Measurements from ENCODE around the gene SH3D21. TPM values are rescaled to one million over a fixed set of nuclear protein-coding genes. Genes with fewer than 3 reads are reported as not detected.

SH3D21 gene
- 0.46 and 0.89 TPM in 2 replicates for polyA plus RNA-seq (2014; cell fraction: cytosol; rRNA removed)
- 8.7 and 13.3 TPM in 2 replicates for polyA plus RNA-seq (2014; cell fraction: nucleus; rRNA removed)

DNA sequence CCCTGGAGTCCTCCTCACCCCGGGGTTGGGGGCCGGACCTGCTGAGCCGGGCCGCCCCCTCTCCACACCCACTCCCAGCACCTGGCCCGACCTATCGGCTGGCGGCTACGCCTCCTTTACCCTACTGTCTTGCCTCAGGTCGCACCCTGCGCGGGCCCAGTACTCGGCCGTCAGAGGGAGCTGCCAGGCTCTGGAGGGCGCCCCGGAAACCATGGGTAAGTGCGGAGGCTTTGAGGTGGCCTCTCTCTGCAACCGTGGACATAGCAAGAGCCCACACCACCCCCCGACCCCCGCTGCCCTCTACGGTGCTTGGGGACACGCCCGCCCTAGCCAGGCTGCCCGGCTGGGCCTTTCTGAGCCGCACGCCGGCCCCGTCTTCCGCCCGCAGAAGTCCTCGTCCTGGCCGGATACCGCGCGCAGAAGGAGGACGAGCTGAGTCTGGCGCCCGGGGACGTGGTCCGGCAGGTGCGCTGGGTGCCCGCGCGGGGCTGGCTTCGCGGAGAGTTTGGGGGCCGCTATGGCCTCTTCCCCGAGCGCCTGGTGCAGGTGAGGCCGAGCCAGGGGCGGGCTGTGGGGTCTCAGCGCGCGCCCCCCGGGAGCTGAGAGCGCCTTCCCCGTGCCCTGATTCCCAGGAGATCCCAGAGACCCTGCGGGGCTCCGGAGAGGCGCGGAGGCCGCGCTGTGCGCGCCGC, at the start of gene SH3D21:
Gene SH3D21, plus strand, starts transcription at position 159 of the 692 bp plus-strand sequence. Its CDS starts 53 bp downstream, at position 212.
- peak; percentile 31 for DNase-seq (ENCODE audit: low spot score)

DNA sequence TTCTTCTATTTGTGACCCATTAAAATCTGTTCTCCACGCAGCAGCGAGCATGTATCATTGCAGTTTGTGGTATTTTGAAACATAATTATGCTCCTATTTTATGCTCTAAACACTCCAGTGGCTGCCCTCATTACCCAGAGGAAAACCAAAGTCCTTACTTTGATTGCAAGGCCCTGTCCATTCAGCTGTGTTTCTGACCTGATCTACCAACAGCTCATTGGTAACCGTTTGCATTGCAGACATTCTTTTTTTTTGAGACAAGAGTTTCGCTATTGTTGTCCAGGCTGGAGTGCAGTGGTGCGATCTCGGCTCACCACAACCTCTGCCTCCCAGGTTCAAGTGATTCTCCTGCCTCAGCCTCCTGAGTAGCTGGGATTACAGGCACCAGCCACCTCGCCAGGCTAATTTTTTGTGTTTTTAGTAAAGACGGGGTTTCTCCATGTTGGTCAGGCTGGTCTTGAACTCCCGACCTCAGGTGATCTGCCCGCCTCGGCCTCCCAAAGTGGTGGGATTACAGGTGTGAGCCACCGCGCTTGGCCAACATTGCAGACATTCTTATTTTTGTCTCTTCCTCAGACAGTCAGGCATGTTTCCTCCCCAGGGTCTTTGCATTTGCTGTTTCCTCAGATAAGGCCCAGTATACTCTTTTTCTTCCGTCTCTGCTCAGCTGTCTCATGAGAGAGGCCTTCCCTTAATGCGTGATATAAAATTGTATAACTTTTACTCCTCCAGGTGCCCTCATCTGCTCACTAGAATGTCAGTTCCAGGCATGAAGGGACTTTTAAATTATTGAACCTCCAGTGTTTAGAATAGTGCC, 49.4 kb upstream of the SH3D21 start:
- DNase-seq (ENCODE audit: low spot score): no peak

DNA sequence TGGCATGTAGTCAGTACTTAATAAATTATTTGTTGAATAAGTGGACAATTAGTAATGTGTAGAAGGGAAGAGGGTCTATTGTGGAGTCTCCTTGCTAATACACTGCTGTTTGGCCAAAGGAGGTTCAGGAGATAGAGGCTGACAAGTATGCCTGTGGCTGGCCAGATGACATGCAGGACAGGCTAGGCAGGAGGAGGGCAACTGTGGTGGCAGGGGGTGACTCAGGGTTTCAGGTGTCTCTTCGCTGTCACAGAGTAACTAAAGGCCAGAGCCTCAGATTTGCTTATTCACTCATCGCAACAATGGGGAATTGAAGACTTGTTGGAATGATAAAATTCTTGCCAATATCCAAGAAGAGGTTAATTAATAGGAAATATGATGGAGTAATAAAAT, 48.8 kb upstream of the SH3D21 start:
- no peak for DNase-seq (ENCODE audit: low spot score)

DNA sequence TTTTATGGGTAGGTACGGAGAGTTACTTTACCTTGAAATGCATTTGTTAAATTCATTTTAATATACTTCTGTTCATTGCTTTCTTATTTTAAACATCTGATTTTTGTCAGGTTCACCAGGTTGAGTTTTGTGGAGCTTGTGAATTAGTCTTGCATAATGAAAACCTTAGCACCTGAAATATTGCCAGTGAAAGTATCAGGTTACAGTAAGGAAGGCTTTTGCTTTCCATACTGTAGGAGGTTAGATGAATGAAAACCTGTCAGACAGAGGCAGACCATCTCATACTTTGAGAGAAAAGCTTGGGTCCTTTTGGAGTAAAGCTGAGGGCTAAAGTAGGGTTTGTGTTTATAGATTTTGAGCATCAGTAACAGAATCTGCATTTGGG, 47.2 kb upstream of the SH3D21 start:
- no peak for DNase-seq (ENCODE audit: low spot score)

DNA sequence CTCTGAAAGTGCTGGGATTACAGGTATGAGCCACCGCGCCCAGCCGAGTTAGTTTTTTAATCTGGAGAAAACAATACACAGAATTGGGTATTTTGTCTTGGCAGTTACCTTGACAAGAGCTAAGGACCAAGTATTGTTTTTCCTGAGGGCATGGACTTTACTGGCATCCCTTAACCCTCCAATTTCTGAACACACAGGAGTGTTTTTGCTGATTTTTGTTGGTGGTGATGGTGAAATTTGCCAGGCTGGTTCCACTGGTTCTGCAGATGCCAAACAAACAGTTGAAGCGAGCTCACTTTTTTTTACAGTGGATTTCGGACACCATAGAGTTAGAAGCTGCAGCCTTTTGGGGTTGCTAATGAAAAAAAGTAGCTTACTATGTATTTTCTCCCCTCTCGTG, 37.2 kb upstream of the SH3D21 start:
- no peak for DNase-seq (ENCODE audit: low spot score)

DNA sequence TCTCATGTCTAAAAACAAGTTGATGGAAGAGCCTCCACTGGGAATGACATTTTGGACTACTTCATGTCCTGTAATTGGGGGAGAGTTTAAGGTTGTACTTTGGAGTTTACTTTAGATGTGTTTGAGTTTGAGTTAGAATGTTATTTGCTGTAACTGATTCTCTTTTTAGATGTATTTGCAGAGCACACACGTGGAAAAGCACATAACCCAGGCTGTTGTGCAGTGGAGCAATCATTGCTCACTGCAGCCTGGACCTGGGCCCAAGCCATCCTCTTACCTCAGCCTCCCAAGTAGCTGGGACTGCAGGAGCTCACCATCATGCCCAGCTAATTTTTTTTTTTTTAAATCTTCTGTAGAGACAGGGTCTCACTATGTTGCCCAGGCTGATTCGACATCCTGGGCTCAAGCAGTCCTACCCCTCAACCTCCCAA, 36.7 kb upstream of the SH3D21 start:
- no peak for DNase-seq (ENCODE audit: low spot score)

DNA sequence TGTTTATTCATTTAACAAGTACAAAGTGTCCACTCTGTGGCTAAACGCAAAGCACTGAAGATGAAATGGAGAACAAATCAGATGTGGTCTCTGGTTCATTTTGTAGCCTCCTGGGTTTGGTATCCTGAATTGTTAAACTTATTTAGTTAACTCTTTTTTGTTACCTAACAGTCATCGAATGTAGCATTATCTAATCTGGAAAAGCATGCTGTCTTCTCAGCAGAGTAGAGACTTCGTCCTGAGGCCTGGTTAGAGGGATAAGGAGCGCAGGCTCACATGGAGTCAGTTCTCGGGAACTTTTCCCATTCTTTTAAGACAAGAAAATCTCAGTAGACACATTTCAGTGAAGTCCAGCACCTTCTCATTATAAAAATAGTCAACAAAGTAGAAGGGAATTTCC, 33.1 kb upstream of the SH3D21 start:
- no peak for DNase-seq (ENCODE audit: low spot score)

DNA sequence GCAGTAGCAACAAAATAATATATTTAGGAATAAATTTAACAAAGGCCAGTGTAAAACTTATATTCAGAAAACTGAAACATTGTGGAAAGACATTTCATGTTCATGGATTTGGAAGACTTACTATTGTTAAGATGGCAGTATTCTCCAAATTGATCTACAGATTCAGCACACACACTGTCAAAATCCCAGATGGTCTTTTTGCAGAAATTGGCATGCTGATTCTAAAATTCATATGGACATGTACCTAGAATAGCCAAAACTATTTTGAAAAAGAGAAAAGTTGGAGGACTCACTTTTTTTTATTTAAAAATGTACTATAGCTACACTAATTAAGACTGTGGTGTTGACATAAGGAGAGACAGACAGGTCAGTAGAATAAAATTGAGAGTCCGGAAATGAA, 32.0 kb upstream of the SH3D21 start:
- DNase-seq (ENCODE audit: low spot score): no peak

DNA sequence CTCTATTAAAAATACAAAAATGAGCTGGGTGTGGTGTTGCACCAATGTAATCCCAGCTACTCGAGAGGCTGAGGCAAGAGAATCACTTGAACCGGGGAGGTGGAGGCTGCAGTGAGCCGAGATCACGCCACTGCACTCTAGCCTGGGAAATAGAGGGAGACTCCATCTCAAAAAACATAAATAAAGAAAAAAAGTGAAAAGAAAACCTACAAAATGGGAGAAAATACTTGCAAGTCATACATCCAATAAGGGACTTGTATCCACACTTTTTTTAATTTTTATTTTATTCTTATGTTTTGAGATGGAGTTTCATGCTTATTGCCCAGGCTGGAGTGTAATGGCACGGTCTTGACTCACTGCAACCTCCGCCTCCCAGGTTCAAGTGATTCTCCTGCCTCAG, 29.5 kb upstream of the SH3D21 start:
- no peak for DNase-seq (ENCODE audit: low spot score)

DNA sequence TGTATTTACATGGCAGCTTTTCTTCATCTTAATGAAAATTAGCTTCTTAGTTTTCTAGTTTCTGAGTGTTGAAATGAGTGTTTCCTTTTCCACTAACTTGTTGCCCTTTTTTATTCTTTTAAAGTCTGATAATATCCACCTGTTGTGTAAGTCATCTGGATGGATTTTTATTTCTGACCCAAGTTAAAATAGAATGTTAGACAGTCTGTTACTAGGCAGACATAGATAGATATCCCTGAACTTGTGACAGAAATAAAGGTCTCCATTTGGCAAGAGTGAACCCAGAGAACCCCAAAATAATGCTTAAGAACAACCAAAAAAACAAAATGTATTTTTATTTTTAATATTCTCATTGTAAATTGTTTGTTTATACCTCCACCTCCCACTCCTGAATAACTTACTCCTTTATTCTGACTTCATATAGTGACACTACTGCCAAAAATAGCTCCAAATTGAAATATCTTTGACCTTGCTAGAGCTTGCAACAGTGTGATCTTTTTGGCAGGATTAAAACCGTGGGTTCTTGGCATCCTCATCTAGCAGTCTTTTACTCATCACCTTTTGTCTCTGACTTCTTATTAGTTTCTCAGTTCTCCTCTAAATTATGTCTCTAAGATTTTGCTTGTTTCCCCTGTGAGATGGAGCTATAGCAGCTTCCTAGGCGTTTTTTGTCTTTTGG, 26.9 kb upstream of the SH3D21 start:
- DNase-seq (ENCODE audit: low spot score): no peak

DNA sequence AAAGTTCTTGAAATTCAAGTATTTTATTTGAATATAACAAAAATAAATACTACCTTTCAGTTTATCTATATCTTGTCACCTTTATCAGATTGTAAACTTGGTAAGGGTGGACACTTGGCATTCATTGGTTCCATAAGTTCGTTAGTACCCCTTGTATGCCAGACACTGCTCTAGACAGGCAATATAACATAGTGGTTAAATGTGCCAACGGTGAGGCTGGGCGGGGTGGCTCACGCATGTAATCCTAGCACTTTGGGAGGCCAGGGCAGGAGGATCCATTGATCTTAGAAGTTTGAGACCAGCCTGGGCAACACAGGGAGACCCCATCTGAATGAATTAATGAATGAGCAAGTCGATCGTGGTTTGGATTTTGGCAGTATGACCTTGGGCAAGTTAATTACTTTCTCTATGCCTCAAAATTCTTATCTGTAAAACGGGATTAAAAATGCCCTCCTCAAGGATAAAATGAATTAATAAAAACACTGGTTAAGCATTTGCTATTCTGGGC, 26.3 kb upstream of the SH3D21 start:
- no peak for DNase-seq (ENCODE audit: low spot score)

DNA sequence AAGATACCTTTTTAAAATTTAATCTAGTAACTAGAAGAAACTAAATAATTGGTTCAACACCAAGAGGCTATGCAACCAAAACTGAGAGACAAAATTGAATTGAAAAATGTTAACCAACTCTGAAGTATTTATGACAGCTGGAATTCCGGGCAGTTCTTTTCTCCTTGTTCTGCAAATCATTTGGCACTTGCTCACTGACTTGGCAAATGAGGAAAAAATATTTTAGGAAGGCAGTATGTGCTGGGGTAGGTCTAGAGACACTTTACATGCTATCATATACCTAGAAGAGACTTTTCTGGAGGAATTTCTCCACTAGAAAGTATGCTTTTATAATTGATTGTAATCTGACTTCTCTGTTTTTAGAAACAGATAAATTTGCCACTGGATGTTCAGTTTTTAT, 22.1 kb upstream of the SH3D21 start:
- no peak for DNase-seq (ENCODE audit: low spot score)

DNA sequence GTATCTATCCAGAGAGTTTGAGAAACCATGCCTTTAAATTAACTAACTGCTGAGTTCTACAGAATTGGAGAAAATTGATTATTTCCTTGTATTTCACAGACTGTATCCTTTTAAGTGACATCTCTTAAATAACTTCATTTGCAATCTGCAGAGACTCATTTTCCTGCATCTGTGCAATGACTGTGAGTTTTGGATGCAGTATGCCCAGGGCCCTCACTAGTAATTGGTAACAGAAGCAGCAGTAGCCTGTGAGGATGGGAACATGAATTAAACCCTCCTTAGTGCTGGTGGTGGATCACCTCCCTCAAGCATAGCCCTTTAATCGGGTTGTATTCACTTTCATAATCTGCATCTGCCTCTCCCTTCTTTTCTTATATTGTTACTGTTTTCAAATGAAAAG, 21.7 kb upstream of the SH3D21 start:
- no peak for DNase-seq (ENCODE audit: low spot score)

DNA sequence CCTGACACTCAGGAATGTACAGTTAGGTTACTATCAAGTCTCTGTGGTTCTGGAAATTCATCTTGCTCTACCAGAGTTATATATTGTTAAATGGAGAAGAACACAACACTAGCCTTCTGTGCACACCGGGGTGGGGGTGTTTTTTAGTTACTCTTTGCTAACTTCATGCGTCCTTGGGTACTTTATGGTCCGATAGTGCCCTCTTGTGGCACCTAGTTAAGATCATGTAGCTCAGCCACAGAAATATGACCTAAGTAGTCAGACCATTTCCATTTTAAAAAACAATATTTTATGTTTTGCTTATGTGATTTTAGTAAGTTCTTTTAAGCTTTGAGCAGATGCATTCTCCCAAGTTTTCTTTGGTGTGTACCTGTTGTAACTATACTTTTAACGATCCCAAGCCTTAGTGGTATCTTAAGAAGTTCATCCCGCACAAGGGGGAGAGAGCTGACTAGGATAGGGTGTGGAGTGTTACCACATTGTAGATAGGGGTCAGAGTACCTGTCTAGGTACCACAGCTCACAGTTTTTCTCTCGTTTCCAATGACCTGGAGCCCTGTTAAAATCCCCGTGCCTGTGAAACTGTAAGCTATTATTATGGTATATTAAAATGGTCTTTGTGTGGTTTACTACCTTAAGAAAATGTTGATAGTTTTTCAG, 20.6 kb upstream of the SH3D21 start:
- DNase-seq (ENCODE audit: low spot score): peak; percentile 60

DNA sequence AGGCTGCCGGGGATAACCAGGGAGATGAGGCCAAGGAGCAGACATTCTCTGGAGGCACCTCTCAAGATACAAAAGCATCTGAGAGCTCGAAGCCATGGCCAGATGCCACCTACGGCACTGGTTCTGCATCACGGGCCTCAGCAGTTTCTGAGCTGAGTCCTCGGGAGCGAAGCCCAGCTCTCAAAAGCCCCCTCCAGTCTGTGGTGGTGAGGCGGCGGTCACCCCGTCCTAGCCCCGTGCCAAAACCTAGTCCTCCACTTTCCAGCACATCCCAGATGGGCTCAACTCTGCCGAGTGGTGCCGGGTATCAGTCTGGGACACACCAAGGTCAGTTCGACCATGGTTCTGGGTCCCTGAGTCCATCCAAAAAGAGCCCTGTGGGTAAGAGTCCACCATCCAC, 19.4 kb upstream of the SH3D21 start:
- DNase-seq (ENCODE audit: low spot score): no peak

DNA sequence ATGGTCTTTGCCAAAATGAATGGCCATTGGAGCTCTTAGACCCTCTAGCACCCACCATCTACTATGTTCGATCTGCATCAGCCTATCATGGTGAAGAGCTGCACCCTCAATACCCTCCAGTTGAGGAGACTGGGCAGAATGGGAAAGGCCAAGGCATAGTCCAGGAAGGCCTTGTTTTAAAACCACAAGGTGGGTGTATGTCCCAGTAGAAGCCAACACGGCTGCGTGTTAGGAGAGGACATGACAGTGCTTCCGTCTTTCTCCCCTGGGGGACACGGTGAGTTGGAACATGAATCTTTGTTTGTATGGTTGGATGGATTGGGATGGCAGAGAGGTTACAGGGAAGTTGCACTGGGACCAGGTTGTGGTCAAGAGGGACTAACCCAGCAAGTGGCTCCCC, 18.6 kb upstream of the SH3D21 start:
- no peak for DNase-seq (ENCODE audit: low spot score)

DNA sequence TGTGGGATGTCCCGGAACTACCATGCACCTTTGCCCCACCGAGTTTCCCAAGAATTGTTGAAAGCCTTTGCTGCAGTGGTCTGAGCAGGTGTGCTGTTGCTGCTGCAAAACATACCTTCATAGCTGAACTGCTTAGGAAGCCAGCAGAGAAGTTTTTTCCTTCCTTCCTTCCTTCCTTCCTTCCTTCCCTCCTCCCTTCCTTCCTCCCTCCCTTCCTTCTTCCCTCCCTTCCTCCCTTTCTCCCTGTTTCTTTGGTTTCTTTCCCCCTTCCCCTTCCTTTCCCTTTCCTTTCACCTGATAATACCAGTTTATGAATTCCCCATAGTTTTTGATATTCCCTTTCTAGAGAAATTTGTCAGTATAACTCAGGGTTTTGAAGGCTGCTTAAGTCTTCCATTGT, 10.8 kb upstream of the SH3D21 start:
- no peak for DNase-seq (ENCODE audit: low spot score)

DNA sequence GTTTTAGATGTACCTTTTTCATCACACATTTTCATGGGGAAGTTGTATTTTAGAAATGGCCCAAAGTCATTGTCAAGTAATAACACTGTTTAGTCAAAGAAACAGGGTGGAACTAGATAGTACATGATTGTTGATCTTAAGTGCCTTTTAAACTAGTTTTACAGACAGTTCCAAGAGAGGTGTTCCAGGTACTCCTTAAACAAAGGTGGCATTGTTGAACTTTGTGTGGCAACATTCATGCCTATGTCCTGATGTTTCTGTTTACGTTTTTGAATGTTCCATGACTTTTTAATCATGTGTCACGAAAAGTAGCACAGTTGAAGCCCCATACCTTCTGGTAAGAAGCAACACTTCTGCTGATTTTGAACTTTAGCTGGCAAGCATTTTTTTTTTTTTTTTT, 9.1 kb upstream of the SH3D21 start:
- no peak for DNase-seq (ENCODE audit: low spot score)

DNA sequence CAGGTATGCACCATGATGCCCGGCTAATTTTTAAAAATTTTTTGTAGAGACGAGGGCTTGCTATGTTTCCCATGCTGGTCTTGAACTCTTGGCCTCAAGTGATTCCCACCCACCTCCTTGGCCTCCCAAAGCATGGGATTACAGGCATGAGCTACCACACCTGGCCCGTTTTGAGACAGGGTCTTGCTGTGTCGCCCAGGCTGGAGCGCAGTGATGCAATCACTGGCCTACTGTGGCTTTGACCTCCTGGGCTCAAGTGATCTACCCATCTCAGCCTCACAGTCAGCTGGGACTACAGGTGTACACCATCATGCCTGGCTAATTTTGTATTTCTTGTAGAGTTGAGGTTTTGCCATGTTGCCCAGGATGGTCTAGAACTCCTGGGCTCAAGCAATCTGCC, 7.5 kb upstream of the SH3D21 start:
- no peak for DNase-seq (ENCODE audit: low spot score)

DNA sequence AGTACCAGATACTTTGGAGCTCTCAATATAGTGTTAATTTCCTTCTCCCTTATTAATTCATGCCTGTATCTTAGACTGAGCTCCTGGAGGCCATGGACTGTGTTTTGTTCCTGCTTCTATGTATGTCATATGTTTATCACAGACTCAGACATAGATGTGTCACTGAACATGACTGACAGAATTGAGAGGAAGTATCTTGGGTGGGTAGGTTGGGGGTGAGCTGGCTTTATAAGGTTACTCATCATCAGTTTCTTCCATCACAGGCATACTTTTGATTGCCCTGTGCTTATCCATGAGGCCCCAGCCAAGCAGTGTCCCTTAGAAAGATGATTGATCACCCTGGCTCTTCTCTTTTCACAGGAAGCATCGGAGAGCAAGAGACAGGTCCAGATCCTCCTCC, 5.6 kb upstream of the SH3D21 start:
- no peak for DNase-seq (ENCODE audit: low spot score)

DNA sequence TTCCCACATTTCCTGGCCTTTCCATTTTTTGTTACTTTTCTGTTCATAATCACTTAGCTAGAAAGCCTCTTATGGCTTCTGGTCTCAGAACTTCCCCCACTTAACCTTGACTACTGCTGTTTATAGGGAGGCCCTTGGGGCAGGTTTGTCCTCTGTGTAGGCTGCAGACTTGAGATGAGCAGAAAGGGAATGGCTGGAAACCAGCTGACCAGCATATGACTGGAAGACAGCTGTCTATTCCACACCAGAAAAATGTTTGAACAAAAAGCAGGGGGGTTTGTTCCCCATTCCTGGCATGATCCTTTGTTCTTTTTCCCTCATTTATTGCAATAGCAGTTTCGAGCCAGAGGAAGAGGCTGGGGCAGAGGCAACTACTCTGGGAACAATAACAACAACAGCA, 4.9 kb upstream of the SH3D21 start:
- no peak for DNase-seq (ENCODE audit: low spot score)

DNA sequence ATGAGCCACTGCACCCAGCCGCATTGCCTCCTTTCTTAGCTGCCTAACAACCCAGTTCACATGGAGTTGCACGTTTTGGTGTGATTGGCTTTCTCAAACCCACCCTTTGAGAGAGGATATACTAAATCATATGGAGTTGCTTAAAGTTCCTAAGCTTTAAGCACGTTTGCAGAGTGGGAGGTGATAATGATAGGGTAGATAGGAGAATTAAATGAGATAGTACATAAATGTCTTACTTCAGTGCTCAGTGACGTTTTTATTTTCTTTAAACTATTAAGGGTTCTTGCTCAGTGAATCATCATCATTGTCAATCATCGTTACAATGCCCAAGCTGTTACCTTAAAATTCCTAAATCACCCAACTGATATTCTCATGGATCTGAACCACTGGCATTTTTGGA, 2.9 kb upstream of the SH3D21 start:
- no peak for DNase-seq (ENCODE audit: low spot score)

Data from SK-N-DZ (cell line).